Mesenchymal stem cell (in vitro differentiated cells and primary cell): ENCODE results near the gene FBXL17.

Source experiments
- DNase-seq: peaks from one replicate; pipeline ENCODE4 v3.0.0-alpha.2; 2013
- H2AFZ ChIP-seq: one replicate; pipeline ENCODE4 v1.6.1; 2013; ENCODE audit warnings: low read depth, mild to moderate bottlenecking, control low read depth, inconsistent platforms, low read length, moderate library complexity
- H2AK5ac ChIP-seq: 2 replicates; pipeline ENCODE4 v1.6.1; 2013; ENCODE audit warnings: low read length, moderate library complexity, mild to moderate bottlenecking, inconsistent platforms; ENCODE audit not compliant: severe bottlenecking
- H2BK120ac ChIP-seq: one replicate; pipeline ENCODE4 v1.6.1; 2013; ENCODE audit warnings: low read depth, mild to moderate bottlenecking, inconsistent platforms, low read length, moderate library complexity
- H2BK12ac ChIP-seq, 2 experiments: one replicate each; pipeline ENCODE4 v1.6.1; 2013; ENCODE audit warnings: inconsistent platforms in 2 of 2, low read length in 2 of 2, mild to moderate bottlenecking in 2 of 2, moderate library complexity in 2 of 2, control low read depth in 1 of 2
- H2BK15ac ChIP-seq: one replicate; pipeline ENCODE4 v1.6.1; 2013; ENCODE audit warnings: mild to moderate bottlenecking, low read depth, inconsistent platforms; ENCODE audit not compliant: poor library complexity, severe bottlenecking
- H2BK5ac ChIP-seq: 2 replicates; pipeline ENCODE4 v1.6.1; 2013; ENCODE audit warnings: low read depth, mild to moderate bottlenecking, low read length, control low read depth, inconsistent platforms; ENCODE audit not compliant: poor library complexity, severe bottlenecking
- H3K14ac ChIP-seq, 2 experiments: one replicate each; pipeline ENCODE4 v1.6.1; 2013; ENCODE audit warnings: inconsistent platforms in 2 of 2, low read length in 2 of 2, control low read depth in 1 of 2, mild to moderate bottlenecking in 1 of 2, moderate library complexity in 1 of 2
- H3K18ac ChIP-seq, 2 experiments: one replicate each; pipeline ENCODE4 v1.6.1; 2013; ENCODE audit warnings: inconsistent platforms in 2 of 2, low read length in 2 of 2, control low read depth in 1 of 2, low read depth in 1 of 2, mild to moderate bottlenecking in 1 of 2
- H3K23ac ChIP-seq, 2 experiments: one replicate each; pipeline ENCODE4 v1.6.1; 2013; ENCODE audit warnings: inconsistent platforms in 2 of 2, low read length in 2 of 2, mild to moderate bottlenecking in 2 of 2, moderate library complexity in 2 of 2, control low read depth in 1 of 2
- H3K27ac ChIP-seq: 2 replicates; pipeline ENCODE4 v1.5.1; 2013; ENCODE audit warnings: mild to moderate bottlenecking, moderate library complexity, low read length, control low read depth, inconsistent platforms; ENCODE audit not compliant: poor library complexity, severe bottlenecking
- H3K27me3 ChIP-seq, 2 experiments: 2 replicates each; pipeline versions ENCODE4 v1.6.1 to v1.7.0; 2013; ENCODE audit warnings: low read length in 2 of 2, mild to moderate bottlenecking in 2 of 2, moderate library complexity in 2 of 2, control low read depth in 1 of 2, inconsistent platforms in 1 of 2; ENCODE audit not compliant: control insufficient read depth in 1 of 2, insufficient read depth in 1 of 2
- H3K36me3 ChIP-seq, 2 experiments: 2 replicates each; pipeline versions ENCODE4 v1.6.1 to v1.7.0; 2013; ENCODE audit warnings: low read length in 2 of 2, control low read depth in 1 of 2, inconsistent platforms in 1 of 2, low read depth in 1 of 2, mild to moderate bottlenecking in 1 of 2; ENCODE audit not compliant: insufficient read depth in 2 of 2, control insufficient read depth in 1 of 2
- H3K4ac ChIP-seq, 2 experiments: one replicate each; pipeline ENCODE4 v1.6.1; 2013; ENCODE audit warnings: inconsistent platforms in 2 of 2, low read length in 2 of 2, mild to moderate bottlenecking in 2 of 2, moderate library complexity in 2 of 2, control low read depth in 1 of 2, low read depth in 1 of 2
- H3K4me1 ChIP-seq: 2 replicates; pipeline ENCODE4 v1.6.1; 2013; ENCODE audit warnings: low read depth, low read length, control low read depth; ENCODE audit not compliant: control insufficient read depth, insufficient read depth
- H3K4me2 ChIP-seq: 2 replicates; pipeline ENCODE4 v1.6.1; 2013; ENCODE audit warnings: low read length, mild to moderate bottlenecking, inconsistent platforms; ENCODE audit not compliant: poor library complexity, severe bottlenecking
- H3K4me3 ChIP-seq, 2 experiments: 2 replicates each; pipeline versions ENCODE4 v1.5.1 to v1.7.0; 2013; ENCODE audit warnings: low read length in 2 of 2, mild to moderate bottlenecking in 2 of 2, control low read depth in 1 of 2, low read depth in 1 of 2; ENCODE audit not compliant: insufficient read depth in 1 of 2
- H3K79me1 ChIP-seq: replicated peaks from 2 replicates; pipeline ENCODE4 v1.6.1; 2013; ENCODE audit warnings: mild to moderate bottlenecking, control low read depth, low read length, inconsistent platforms; ENCODE audit not compliant: poor library complexity, severe bottlenecking
- H3K9ac ChIP-seq: 2 replicates; pipeline ENCODE4 v1.7.0; 2013; ENCODE audit warnings: mild to moderate bottlenecking, low read length, moderate library complexity
- H3K9me3 ChIP-seq: 2 replicates; pipeline ENCODE4 v1.7.0; 2013; ENCODE audit warnings: mild to moderate bottlenecking, low read length; ENCODE audit not compliant: control insufficient read depth
- H4K8ac ChIP-seq: one replicate; pipeline ENCODE4 v1.6.1; 2013; ENCODE audit warnings: inconsistent platforms, mild to moderate bottlenecking, low read length, moderate library complexity
- H4K91ac ChIP-seq: one replicate; pipeline ENCODE4 v1.6.1; 2013; ENCODE audit warnings: mild to moderate bottlenecking, low read length, inconsistent platforms
- WGBS: methylation state at CpG from one replicate; pipeline ENCODE4 v1.1.7; 2013; ENCODE audit warnings: mixed read lengths; 5-methylcytosine and 5-hydroxymethylcytosine counted together

FBXL17 gene

GRCh38 chr5:108125771-108126511, 256.0 kb downstream of the FBXL17 start:
- DNase-seq, result no peak
- no peak overlapping the region for H3K18ac ChIP-seq
- H3K4me1 ChIP-seq, result no peaks in the 10 kb centered on the region
- H2AK5ac ChIP-seq, result no peak overlapping the region
- no peak overlapping the region for H4K91ac ChIP-seq
- H2AFZ ChIP-seq, result no peak overlapping the region
- no peak overlapping the region for H3K27ac ChIP-seq
- H2BK12ac ChIP-seq, result no peak overlapping the region
- H3K36me3 ChIP-seq, result no peaks in the 10 kb centered on the region
- H3K14ac ChIP-seq, result no peak overlapping the region
- no peak overlapping the region for H3K4ac ChIP-seq
- H2BK15ac ChIP-seq, result no peak overlapping the region
- H3K23ac ChIP-seq, result no peak overlapping the region
- no peaks in the 10 kb centered on the region for H3K79me1 ChIP-seq
- H2BK120ac ChIP-seq, result no peak overlapping the region
- H3K27me3 ChIP-seq, result no peaks in the 10 kb centered on the region
- H3K4me2 ChIP-seq, result no peak overlapping the region
- no peaks in the 10 kb centered on the region for H3K9me3 ChIP-seq
- WGBS, result 96% methylated on average over 1 of the region's 3 CpGs
- H3K4me3 ChIP-seq, result no peak overlapping the region
- H4K8ac ChIP-seq, result no peak overlapping the region
- H2BK5ac ChIP-seq, result no peak overlapping the region
- no peak overlapping the region for H3K9ac ChIP-seq

GRCh38 chr5:108124596-108124995, 257.3 kb downstream of the FBXL17 start:
- no peak overlapping the region for H2AFZ ChIP-seq
- H3K36me3 ChIP-seq, result peaks cover 0 to 3% of the 10 kb centered on the region in 2 experiments
- H3K23ac ChIP-seq, result no peak overlapping the region
- H4K8ac ChIP-seq, result no peak overlapping the region
- no peaks in the 10 kb centered on the region for H3K9me3 ChIP-seq
- no peaks in the 10 kb centered on the region for H3K79me1 ChIP-seq
- no peak overlapping the region for H3K4me2 ChIP-seq
- no peak overlapping the region for H3K4ac ChIP-seq
- H3K14ac ChIP-seq, result no peak overlapping the region
- H4K91ac ChIP-seq, result no peak overlapping the region
- no peak overlapping the region for H2BK120ac ChIP-seq
- no peak overlapping the region for H3K4me3 ChIP-seq
- DNase-seq, result no peak
- H2BK12ac ChIP-seq, result no peak overlapping the region
- H3K4me1 ChIP-seq, result no peaks in the 10 kb centered on the region
- no peak overlapping the region for H3K18ac ChIP-seq
- H3K9ac ChIP-seq, result no peak overlapping the region
- 98% methylated on average over 4 of the region's 4 CpGs for WGBS
- no peak overlapping the region for H2AK5ac ChIP-seq
- no peaks in the 10 kb centered on the region for H3K27me3 ChIP-seq
- no peak overlapping the region for H3K27ac ChIP-seq
- no peak overlapping the region for H2BK15ac ChIP-seq
- H2BK5ac ChIP-seq, result no peak overlapping the region

GRCh38 chr5:108122702-108123101, 259.2 kb downstream of the FBXL17 start:
- 95% methylated on average over 3 of the region's 4 CpGs for WGBS
- Histone ChIP-seq H2BK5ac (no peak overlapping the region), H3K4me2 (no peak overlapping the region), H2AK5ac (no peak overlapping the region), H3K4me3 (no peak overlapping the region), H2BK120ac (no peak overlapping the region), H3K14ac (no peak overlapping the region), H3K9me3 (no peaks in the 10 kb centered on the region), H3K27me3 (no peaks in the 10 kb centered on the region), H4K8ac (no peak overlapping the region), H3K36me3 (peaks cover 0 to 3% of the 10 kb centered on the region in 2 experiments), H3K18ac (no peak overlapping the region), H3K23ac (no peak overlapping the region), H3K27ac (no peak overlapping the region), H2BK15ac (no peak overlapping the region), H2BK12ac (no peak overlapping the region), H3K79me1 (no peaks in the 10 kb centered on the region), H4K91ac (no peak overlapping the region), H3K4ac (no peak overlapping the region), H3K4me1 (no peaks in the 10 kb centered on the region), H2AFZ (no peak overlapping the region), H3K9ac (no peak overlapping the region)
- DNase-seq, result no peak

GRCh38 chr5:108118813-108119514, 262.9 kb downstream of the FBXL17 start:
- peaks cover 0 to 3% of the 10 kb centered on the region in 2 experiments for H3K36me3 ChIP-seq
- H3K4me3 ChIP-seq, result no peak overlapping the region
- H2AK5ac ChIP-seq, result no peak overlapping the region
- no peak overlapping the region for H3K27ac ChIP-seq
- no peak for DNase-seq
- H3K9ac ChIP-seq, result no peak overlapping the region
- H3K79me1 ChIP-seq, result no peaks in the 10 kb centered on the region
- no peak overlapping the region for H3K18ac ChIP-seq
- no peak overlapping the region for H2AFZ ChIP-seq
- no peak overlapping the region for H2BK120ac ChIP-seq
- H4K91ac ChIP-seq, result no peak overlapping the region
- no peak overlapping the region for H2BK12ac ChIP-seq
- no peak overlapping the region for H3K4ac ChIP-seq
- WGBS, result 95% methylated on average over 2 of the region's 2 CpGs
- no peaks in the 10 kb centered on the region for H3K9me3 ChIP-seq
- no peak overlapping the region for H2BK5ac ChIP-seq
- H3K4me2 ChIP-seq, result no peak overlapping the region
- no peak overlapping the region for H3K14ac ChIP-seq
- no peak overlapping the region for H3K23ac ChIP-seq
- H3K4me1 ChIP-seq, result no peaks in the 10 kb centered on the region
- no peak overlapping the region for H4K8ac ChIP-seq
- H3K27me3 ChIP-seq, result no peaks in the 10 kb centered on the region
- H2BK15ac ChIP-seq, result no peak overlapping the region
